GM12872 (cell line): ENCODE measurements around the gene ARMC5.

Experiments used
- TF ChIP-seq, protein P1 (sequence below): IDR thresholded peaks from 3 replicates; pipeline ENCODE4 v1.5.1; 2011; ENCODE audit warnings: low read depth, mild to moderate bottlenecking, low read length, moderate library complexity; ENCODE audit not compliant: insufficient read depth

The ARMC5 gene

DNA sequence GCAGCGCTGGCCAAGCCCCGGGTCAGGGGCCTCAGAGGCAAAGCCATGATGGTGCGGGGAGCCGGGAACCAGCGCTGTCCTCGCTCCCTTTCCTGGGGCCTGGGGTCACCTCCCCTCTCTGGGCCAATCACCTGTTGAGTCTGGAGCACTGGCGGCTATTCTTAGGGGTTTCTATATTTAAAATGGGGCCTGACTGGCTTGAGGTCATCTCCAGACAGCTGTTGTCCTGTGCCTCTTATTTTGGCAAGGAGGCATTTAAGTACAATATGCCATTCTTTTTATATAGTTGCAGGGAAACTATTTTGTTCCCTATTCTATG, 31.1 kb upstream of the ARMC5 start, which contains the start of gene COX6A2:
COX6A2 (minus strand) TSS at position 82 of the 319 bp plus-strand sequence; CDS start at position 47, 35 bp downstream.
- TF ChIP-seq, protein P1, sequence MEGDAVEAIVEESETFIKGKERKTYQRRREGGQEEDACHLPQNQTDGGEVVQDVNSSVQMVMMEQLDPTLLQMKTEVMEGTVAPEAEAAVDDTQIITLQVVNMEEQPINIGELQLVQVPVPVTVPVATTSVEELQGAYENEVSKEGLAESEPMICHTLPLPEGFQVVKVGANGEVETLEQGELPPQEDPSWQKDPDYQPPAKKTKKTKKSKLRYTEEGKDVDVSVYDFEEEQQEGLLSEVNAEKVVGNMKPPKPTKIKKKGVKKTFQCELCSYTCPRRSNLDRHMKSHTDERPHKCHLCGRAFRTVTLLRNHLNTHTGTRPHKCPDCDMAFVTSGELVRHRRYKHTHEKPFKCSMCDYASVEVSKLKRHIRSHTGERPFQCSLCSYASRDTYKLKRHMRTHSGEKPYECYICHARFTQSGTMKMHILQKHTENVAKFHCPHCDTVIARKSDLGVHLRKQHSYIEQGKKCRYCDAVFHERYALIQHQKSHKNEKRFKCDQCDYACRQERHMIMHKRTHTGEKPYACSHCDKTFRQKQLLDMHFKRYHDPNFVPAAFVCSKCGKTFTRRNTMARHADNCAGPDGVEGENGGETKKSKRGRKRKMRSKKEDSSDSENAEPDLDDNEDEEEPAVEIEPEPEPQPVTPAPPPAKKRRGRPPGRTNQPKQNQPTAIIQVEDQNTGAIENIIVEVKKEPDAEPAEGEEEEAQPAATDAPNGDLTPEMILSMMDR: no peak

DNA sequence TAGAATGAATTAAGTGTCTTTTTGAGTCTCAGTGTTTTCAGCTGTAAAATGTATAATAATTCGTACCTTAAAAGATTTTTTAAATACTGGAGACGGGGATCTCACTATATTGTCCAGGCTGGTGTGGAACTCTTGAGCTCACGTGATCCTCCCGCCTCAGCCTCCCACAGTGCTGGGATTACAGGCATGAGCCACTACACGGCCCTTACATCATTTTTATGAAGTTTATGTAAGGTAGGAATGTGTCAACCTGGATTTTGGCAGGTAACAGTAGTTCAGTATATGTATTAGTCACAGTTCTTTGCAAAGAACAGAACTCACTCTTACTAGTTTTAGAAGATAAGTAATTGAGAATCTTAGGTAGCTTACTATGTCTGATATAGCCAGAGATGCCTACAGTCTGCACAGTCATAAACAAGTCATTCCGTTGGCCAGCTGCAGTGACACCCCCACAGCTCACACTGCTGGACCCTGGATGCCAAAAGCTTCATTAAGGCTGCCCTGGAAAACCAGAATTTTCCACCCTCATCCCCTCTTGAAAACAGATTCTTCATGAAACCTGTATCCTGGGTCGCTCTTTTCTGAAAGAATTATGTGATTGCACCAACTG, 30.6 kb upstream of the ARMC5 start:
- TF ChIP-seq, protein P1: no peak

DNA sequence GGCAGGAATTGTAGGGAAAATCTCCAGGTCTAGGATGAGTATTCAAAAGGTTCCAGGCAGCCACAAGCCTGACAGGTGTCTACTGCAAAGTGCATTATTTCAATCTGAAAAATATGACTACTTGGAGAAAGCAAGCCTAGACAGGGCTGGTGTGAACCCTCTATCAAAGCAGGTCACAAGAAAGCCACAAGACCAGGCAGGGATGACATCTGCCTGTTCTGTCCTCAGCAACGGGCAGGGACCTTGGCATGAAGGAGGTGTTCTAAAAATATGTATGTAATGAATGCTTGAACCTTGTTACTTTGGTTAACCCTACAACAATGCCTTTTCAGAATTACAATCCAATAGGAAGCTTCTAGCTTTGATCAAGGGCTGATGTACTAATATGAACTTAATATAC, 30.0 kb upstream of the ARMC5 start:
- TF ChIP-seq, protein P1: no peak

DNA sequence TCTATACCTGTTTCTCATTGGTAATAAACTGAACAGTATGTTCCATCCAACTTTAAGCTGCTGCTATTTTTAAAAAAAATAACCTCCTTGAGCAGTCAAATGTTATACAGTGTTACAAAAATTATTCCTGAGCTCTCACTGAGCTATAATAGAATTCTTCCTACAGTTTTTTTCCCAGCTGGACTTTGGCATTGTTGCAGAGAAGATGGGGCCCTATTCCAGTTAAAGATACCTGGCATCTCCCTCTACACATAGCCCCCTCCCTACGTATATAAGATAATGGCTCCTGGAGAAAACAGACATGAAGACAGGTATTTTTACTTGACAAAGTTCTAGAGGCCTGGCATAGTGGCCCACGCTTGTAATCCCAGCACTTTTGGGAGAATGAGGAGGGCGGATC, 29.5 kb upstream of the ARMC5 start:
- TF ChIP-seq, protein P1: no peak

DNA sequence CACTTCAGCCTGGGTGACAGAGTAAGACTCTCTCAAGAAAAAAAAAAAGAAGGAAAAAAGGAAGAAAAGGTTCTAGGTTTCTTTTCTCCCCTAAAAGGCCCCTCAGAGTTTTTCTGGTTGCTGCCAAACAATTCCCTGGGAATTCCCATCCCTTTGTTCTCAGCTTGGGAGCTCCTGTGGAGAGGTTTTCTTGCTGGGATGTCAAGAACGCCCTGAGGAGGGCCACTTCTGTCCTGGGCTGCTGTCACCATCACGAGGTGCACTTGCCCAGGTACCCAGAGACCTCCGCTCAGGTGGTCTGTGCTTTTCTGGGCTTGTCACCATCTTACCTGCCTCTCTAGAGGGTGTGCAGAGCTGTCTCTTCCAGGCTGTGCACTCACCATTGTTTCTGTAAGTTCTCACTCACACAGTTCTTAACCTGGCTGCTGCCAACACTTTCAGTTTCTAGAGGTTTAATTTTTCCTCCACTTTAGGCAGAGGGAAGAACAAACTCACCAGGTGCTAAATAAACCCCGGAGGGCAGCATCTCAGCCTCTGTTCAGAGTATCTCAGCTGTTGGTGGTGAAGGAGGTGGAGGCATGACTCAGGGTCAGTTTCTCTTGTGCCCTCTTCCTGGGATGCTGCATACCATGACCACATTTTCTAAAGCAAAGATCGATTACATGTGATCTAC, 28.8 kb upstream of the ARMC5 start:
- TF ChIP-seq, protein P1: no peak

DNA sequence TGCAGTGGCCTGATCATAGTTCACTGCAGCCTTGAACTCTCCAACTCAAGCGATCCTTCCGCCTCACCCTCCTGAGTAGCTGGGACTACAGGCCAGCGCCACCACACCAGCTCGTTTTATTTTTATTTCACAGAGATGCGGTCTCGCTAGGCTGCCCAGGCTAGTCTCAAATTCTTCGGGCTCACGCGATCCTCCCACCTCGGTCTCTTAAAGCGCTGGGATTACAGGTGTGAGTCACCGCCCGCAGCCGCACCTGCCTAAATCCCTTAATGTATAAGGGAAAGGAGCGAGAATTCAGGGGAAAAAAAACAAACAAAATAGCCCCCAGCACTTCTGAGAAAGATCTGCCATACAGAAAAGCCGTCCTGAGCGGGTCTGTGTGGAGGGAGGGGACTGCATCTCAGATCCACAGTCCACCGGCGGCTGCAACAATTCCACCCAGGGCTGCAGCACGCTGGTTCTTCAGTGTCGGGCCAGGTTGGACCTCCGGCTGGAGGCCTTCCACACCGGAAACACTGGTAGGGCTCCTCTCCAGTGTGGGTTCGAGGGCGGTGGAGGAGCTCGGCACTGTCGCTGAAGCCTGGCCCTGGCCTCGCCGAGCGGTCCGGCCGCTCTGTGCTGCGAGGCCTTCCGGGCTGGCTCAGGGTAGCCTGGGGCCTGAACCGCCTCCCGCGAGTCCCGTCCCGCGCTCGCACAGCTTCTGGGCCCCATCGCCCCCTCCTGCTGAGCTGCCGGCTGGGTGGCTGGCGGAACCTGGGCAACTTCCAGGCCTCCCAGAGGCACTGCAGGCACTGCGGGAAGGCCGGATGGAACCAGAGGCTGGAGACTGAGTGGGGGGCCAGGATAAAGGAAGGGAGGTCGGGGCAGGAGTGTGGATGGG, 23.7 kb upstream of the ARMC5 start:
- TF ChIP-seq, protein P1: no peak
